ENCODE data around the gene RNF25. TPM values are rescaled to one million over a fixed set of nuclear protein-coding genes. Genes with fewer than 3 reads are reported as not detected.

Gene RNF25, protein sequence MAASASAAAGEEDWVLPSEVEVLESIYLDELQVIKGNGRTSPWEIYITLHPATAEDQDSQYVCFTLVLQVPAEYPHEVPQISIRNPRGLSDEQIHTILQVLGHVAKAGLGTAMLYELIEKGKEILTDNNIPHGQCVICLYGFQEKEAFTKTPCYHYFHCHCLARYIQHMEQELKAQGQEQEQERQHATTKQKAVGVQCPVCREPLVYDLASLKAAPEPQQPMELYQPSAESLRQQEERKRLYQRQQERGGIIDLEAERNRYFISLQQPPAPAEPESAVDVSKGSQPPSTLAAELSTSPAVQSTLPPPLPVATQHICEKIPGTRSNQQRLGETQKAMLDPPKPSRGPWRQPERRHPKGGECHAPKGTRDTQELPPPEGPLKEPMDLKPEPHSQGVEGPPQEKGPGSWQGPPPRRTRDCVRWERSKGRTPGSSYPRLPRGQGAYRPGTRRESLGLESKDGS
- polyA plus RNA-seq (2011; rRNA removed) (57.5 and 76.3 TPM in 2 replicates), polyA minus RNA-seq (2011; rRNA and poly(A)+ RNA removed) (99.6 and 129 TPM in 2 replicates)

DNA sequence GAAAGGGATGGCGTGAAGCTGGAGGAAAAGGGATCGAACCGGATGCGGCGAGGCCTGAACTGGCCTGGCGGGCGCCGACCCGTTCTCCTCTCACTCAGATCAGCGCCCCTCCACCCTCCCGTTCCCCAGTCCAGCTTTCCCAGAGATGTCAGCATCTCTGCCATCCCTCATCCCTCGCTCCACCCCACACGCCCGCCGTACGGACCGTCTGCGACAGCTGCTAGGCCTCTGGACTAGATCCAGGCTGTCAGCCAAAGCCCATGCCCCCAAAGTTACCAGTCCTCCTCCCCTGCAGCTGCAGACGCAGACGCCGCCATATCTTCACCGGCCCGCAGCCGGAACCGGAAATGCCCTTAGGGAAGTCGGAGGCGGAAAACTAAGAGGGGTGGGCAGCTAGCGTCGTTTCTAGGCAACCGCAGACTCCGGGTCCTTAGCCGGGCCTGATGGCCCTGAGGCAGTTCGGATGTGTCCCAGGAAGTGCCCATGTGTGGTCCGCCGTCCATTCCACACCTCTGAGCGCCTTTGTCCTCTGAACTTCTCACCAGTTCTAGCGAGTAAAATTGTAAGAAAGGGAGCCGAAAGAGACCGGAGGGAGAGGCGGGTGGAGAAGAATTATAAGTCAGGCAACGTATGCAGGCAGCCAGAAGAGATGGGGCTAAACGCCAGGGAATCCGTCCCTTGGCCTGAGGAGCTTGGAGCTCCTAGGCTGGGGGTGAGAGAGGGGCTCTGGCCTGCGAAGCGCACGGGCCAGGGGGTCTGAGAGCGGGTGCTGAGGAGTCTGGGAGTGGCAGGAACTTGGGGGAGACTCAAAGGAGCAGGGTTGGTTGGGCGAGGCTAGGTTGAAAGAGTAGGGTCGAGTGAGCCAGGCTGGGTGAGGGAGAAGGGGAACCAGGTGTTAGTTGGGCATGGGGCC is at the start of gene RNF25, which contains the start of gene STK36:
Gene RNF25, minus strand, starts transcription at position 349 of the 913 bp plus-strand sequence. Its CDS starts 32 bp downstream, at position 317.
Gene STK36, plus strand, starts transcription at position 433 of the 913 bp plus-strand sequence. CDS start 744 bp downstream, outside the sequence.
- Histone ChIP-seq H3K4me3 (ENCODE audit: low read depth, low read length) (peak within 1 kb of the TSS; percentile 95), H3K9me3 (ENCODE audit: control insufficient read depth, insufficient read depth, low read length) (no peaks in the 10 kb centered on the region; the same call in 1 of the 2 replicates), H3K27ac (ENCODE audit: low read depth, low read length) (peak within 1 kb of the TSS; percentile 77), H3K27me3 (ENCODE audit: control insufficient read depth, insufficient read depth, low read length) (no peaks in the 10 kb centered on the region)
- ChIA-PET POLR2A (interaction anchor here (0.8 to 2.1 kb wide), 5 partner anchors 8 to 15 kb away, joined by 3 to 24 read pairs (median 5); partner anchors contain the start of genes BCS1L and ZNF142), CTCF (interaction anchor here (0.7 to 5.5 kb wide), 9 partner anchors 8 to 176 kb away, joined by 3 to 49 read pairs (median 6); partner anchors contain the start of genes BCS1L, TTLL4 and ZNF142)
- DNase-seq (ENCODE audit: low read depth, low spot score) = peak; percentile 74
- TF ChIP-seq, protein P1, sequence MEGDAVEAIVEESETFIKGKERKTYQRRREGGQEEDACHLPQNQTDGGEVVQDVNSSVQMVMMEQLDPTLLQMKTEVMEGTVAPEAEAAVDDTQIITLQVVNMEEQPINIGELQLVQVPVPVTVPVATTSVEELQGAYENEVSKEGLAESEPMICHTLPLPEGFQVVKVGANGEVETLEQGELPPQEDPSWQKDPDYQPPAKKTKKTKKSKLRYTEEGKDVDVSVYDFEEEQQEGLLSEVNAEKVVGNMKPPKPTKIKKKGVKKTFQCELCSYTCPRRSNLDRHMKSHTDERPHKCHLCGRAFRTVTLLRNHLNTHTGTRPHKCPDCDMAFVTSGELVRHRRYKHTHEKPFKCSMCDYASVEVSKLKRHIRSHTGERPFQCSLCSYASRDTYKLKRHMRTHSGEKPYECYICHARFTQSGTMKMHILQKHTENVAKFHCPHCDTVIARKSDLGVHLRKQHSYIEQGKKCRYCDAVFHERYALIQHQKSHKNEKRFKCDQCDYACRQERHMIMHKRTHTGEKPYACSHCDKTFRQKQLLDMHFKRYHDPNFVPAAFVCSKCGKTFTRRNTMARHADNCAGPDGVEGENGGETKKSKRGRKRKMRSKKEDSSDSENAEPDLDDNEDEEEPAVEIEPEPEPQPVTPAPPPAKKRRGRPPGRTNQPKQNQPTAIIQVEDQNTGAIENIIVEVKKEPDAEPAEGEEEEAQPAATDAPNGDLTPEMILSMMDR (IDR thresholded peaks at IDR 0.05; ENCODE audit: low read depth, low read length) = no peak

GRCh38 chr2:218721488-218721887 is 49.7 kb upstream of the RNF25 start:
- peaks cover 6% of the 10 kb centered on the region for H3K9me3 ChIP-seq (ENCODE audit: control insufficient read depth, insufficient read depth, low read length)
- TF ChIP-seq, protein P1 (IDR thresholded peaks at IDR 0.05; ENCODE audit: low read depth, low read length) = no peak
- DNase-seq (ENCODE audit: low read depth, low spot score) = no peak
- CTCF ChIA-PET = interaction anchor here (2.2 to 2.8 kb wide), 2 partner anchors 11 to 126 kb away, joined by 11 to 16 read pairs; no protein-coding TSS in a partner anchor
- H3K27ac ChIP-seq (ENCODE audit: low read depth, low read length) = no peak overlapping the region
- H3K4me3 ChIP-seq (ENCODE audit: low read depth, low read length) = no peak overlapping the region
- POLR2A ChIA-PET = no interaction called here
- no peaks in the 10 kb centered on the region for H3K27me3 ChIP-seq (ENCODE audit: control insufficient read depth, insufficient read depth, low read length)

DNA sequence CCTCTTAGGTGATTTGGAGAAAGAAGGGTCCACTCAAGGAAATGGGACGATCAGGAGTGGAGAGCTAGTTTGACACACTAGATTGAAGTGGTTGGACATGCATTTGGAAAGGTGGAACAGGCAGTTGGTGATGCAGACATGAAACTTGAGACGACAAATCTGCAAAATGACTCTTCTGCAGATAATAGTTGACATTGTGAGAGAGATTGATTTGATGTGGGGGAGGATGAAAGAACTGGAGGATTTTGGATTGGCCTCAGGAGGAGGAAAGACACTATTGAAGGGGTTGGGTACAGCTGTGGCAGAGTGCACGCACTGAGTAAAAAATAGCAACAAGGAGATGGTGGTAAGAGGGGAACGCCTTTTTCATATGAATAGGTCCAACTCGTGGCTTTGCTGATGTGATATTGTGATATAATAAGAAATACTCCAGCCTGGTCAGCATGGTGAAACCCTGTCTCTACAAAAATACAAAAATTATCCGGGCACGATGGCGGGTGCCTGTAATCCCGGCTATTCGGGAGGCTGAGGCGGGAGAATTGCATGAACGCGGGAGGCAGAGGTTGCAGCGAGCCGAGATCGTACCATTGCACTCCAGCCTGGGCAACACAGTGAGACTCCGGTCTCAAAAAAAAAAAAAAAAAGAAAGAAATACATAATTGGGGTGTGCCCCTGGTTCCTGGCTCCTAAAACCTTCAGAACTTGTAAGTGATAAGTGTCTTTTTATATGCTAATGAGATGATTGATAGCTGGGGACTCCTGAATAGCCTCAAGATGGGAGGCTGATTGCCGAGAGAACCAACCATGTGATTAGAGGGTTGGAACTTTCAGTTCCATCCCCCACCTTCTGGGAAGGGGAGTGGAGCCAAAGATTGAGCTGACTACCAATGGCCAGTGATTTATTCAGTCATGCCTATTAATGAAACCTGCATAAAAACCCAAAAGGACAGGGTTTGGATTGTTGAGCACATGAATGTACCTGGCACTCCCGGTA is 48.5 kb upstream of the RNF25 start:
- Histone ChIP-seq H3K27me3 (ENCODE audit: control insufficient read depth, insufficient read depth, low read length) (no peaks in the 10 kb centered on the region), H3K27ac (ENCODE audit: low read depth, low read length) (no peak overlapping the region), H3K9me3 (ENCODE audit: control insufficient read depth, insufficient read depth, low read length) (no peaks in the 10 kb centered on the region), H3K4me3 (ENCODE audit: low read depth, low read length) (no peak overlapping the region)
- no peak for DNase-seq (ENCODE audit: low read depth, low spot score)
- CTCF ChIA-PET = interaction anchor here (0.9 to 2.8 kb wide), 3 partner anchors 10 to 127 kb away, joined by 3 to 16 read pairs (median 4); no protein-coding TSS in a partner anchor
- TF ChIP-seq, protein P1 (IDR thresholded peaks at IDR 0.05; ENCODE audit: low read depth, low read length) = no peak
- POLR2A ChIA-PET = no interaction called here

DNA sequence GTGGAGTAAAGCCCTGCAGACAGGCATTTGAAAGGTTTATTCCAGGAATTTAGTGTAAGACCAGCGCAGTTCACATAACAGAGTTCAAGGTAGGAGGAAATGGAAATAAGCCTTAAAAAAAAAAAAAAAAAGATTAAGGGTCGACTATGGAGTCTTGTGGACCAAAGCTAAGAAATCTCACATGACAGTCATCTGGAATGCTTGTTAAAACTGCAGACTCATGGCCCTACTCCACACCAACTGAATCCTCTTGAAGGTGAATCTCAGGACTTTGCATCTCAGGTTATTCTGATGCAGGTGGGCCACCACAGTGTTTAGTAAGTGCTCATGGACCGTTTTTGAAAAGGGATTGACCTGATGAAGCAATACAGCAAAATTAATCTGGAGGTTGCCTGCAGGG is 47.7 kb upstream of the RNF25 start:
- no peak for DNase-seq (ENCODE audit: low read depth, low spot score)
- Histone ChIP-seq H3K27ac (ENCODE audit: low read depth, low read length) (no peak overlapping the region), H3K27me3 (ENCODE audit: control insufficient read depth, insufficient read depth, low read length) (no peaks in the 10 kb centered on the region), H3K9me3 (ENCODE audit: control insufficient read depth, insufficient read depth, low read length) (no peaks in the 10 kb centered on the region), H3K4me3 (ENCODE audit: low read depth, low read length) (no peak overlapping the region)
- ChIA-PET POLR2A (no interaction called here), CTCF (interaction anchor here (0.6 to 1.5 kb wide), 3 partner anchors 9 to 128 kb away, joined by 3 to 4 read pairs (median 3); no protein-coding TSS in a partner anchor)
- TF ChIP-seq, protein P1 (IDR thresholded peaks at IDR 0.05; ENCODE audit: low read depth, low read length) = no peak
